Stimulated activated CD8-positive, alpha-beta memory T cell treated with anti-CD3 and anti-CD28 coated beads, Interleukin-2, amount 100 ng/mL, for 48 hours (primary cell): ENCODE measurements around the gene SOX5.
"Not testable (repeated sequence)": the region's sequence is repeated elsewhere in the genome, so short reads cannot be mapped to it uniquely, and the experiment has no call there.

ENCODE experiments used
- DNase-seq, 2 donors: peaks; one replicate each; pipeline ENCODE4 v3.0.0-alpha.2; 2020; ENCODE audit warnings: low read depth in 2 of 2

SOX5 gene

DNA sequence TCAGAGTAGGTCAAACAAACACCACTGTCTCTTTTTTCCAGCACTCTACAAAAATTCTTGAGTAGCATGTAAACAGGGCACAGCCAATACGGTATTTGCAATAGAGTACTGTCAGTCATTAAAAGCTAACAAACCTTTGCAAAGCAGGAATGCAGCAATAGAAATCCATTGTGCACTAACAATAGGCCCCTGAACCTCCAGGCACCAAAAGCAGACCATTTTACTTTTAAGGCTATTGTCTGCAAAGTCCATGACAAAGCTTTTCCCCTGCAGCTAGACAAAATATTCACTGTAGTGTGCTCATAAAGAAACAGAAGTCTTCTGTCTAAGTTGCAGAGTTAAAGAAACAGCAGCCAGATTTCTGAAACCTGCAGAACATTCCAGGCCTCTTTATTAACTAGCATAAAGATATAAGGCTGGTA is 191.9 kb downstream of the SOX5 start:
- no peak for DNase-seq

DNA sequence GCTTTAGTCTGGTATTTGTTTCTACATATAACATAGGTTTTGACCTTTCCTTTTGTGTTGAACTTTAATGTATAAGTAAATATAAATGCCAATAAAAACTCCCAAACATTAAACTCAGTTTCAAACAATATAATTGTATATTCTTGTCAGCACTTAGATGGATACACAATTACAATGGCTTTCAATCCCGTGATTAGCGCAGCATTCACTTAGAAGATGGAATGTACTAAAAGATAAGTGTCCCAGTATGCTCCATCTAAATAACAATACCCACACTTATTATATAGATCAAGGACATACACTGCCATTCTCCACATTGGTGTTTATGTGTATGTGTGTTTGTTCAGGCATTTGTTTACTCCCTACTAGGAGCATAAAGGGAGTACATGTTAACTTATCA is 193.1 kb downstream of the SOX5 start:
- no peak for DNase-seq

DNA sequence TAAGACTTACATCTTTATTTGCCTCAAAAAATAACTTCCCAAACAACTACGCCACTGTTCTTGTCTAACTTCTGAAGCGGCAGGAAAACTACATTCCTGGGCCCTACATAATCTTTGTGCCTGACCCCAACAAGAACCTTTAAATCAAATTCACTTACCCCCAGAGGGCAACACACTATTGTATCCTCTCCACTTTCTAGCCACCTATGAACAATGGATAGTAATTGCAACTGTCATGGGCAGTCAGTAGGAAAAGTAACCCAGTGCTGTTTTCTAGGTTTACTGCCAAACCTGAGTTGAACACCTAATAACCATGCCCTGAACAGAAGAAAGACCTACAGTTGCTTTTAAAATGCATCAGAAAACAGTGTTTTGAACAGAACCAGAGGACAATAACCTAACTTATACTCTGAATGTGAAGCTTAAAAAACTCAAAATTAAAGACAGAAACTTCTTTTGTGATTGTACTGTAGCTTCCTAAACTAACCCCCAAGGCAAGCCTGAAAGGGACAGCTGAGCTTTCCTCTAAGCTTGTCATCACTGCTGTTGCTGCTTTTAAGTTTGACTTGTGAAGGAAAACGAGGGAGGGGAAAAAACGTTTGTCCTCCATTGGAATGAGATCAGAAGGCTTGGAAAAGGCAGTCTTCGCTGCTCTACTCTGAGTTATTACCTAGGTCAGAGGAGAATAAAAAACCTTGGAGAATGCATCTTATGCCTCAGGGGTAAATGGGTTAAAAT is 195.7 kb downstream of the SOX5 start:
- DNase-seq: no peak

DNA sequence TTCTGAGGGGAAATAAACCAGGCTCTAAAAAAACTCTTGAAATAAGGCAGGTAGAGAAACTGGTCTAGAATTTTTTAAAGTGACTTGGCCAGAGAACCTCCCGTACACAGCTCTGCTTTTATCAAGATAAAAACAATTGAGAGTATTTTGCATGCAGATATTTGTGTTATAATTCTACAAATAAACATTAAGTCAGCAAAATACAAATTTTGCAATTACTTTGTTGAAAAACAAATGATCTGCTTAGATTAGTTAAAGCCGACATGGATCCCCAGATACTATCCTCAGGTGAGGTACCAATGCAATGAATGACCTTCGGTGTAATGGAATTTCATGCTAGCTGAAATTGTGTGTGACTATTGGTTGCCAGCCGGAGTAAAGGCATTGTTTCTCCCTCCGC is 197.2 kb downstream of the SOX5 start:
- no peak for DNase-seq

DNA sequence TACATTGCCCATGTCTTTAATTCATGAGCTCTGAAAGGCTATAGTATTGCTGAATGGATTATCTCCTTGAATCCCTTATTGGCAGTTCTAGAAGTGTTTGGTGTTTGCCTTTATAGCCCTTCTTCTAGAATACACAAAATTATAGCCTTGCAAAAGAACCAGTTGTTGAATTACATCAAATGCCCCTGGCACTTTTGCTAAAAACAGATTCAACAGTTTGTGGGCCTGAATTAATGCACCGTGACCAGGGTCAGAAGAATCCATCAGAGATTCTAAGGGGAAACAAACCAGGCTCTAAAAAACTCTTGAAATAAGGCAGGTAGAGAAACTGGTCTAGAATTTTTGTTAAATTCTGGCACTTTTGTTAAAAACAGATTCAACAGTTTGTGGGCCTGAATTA is 197.8 kb downstream of the SOX5 start:
- DNase-seq: no peak

DNA sequence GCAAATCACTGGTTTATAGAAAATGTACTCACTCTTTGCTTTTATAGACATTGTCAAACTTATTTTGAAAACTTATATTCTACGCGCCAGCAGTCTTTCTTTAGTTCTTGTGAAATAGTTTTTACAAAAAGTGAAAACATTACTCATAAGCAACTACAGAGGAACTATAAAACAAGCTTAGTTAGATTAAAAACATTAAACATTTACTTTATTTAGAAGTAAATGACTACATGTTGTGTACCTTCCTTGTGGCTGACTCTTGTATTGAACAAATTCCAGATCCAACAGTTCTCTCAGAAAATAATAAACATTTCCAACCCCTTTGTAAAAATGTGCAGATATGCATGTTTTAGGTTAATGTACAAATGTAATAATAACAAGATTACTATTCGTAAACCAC is 198.5 kb downstream of the SOX5 start:
- DNase-seq: no peak

DNA sequence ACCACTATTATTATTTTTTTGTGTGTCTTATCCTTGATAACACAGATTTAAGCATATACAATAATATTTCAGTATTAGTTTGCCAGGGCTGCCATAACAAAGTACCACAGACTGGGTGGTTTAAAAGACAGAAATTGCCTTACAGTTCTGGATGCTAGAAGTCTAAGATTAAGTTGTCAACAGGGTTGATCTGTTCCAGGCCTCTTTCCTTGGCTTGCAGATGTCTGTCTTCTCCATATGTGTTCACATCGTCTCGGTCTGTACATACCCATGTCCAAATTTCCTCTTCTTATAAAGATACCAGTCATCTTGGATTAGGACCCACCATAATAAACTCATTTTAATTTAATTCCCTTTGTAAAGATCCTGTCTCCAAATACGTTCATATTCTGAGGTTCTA is 204.8 kb downstream of the SOX5 start:
- no peak for DNase-seq

DNA sequence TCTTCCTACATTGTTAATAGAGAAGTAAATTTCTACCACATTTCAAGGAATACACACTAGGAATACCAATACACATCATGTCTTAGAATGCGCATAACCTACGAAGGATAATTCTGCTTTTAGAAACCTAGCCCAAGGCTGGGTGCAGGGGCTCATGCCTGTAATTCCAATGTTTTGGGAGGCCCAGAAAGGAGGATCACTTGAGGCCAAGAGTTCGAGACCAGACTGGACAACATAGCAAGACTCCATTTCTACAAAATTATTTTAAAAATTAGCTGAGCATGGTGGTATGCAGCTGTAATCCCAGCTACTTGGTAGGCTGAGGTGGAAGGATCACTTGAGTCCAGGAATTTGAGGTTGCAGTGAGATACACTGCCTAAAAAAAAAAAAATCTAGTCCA is 206.9 kb downstream of the SOX5 start:
- no peak for DNase-seq

DNA sequence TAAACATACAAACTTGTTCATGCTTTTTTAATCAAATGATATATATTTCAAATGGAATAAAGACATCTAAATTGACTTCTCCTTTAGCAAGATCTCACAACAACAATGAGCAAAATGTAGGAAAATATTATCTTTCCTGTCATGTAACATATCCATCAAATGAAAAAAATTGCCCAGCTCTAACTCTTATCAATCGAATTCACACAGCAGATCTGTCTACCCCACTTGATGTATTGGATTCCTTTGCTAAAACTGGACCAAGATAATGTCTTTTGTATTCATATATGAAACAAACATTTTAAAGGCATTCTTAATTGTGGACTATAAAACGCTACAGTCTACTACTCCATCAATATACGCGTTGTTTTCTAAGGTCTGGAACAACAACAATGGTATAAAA is 218.0 kb downstream of the SOX5 start:
- no peak for DNase-seq

DNA sequence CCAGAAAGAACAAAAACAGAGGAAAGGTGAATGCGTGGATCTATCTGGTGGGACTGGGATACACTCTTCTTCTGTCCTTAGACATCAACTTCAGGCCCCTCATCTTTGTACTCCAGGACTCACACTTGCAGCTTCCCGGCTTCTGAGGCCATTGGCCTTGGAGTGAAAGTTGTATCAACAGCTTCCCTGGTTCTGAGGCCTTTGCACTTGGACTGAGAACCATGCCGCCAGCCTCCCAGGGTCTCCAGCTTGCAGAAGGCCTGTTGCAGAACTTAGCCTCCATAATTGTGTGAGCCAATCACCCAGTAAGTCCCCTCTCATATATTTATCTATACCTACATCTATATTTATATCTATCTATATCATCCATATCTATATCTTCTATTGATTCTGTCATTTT is 218.4 kb downstream of the SOX5 start:
- DNase-seq: no peak

DNA sequence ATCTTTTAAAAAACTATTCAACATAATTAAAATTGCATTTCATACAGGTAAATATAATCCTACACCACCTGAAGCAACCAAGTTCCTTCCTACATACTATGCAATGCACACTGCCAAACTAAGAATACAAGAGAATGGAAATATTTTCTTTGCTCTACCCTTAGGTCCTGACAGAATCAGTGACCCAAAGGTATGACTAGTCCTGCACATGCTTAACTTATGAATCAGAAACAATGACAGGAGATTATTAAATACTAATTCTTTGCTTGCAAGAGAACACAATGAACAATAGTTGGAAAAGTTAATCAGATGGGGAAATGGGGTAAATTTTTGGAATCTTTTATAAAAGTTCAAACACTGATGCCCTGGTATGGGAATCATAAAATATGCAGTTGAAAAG is 220.1 kb downstream of the SOX5 start:
- DNase-seq: no peak

DNA sequence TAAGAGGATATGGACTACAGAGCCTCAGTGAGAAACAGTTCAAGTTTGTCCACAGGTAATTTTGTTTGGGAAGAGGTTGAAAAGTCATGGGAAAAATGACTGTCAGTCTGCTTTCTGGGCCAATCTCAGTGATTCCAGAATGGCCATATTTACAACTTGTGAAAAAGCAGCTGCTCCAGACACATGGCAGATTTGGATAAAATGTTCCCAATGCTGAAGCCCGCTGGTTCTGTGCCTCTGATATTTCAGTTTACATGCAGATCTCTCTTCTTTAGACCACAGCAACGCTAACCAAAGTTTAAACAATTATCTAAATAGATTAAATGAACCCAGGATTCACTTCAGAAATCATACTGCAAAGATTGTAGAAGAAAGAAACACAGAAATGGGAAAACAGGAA is 222.8 kb downstream of the SOX5 start:
- DNase-seq: no peak

DNA sequence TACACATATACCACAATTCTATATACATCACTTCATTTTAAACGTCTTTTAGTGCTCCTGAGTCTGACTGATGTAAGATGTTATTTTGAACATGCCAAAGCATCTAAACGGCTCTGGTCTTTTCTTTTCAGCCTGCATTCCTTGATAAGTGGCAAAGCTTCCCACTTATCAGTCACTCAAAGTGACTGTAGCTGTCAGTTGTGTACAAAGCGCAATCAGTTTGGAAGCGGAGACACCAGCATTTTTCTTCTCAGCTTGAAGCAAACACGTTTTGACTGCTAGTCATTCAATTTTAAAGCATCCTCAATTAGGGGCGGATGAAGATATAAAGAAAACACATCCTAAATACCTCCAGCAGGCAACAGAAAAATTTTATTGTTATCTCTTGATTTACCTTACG is 226.8 kb downstream of the SOX5 start:
- DNase-seq: no peak

DNA sequence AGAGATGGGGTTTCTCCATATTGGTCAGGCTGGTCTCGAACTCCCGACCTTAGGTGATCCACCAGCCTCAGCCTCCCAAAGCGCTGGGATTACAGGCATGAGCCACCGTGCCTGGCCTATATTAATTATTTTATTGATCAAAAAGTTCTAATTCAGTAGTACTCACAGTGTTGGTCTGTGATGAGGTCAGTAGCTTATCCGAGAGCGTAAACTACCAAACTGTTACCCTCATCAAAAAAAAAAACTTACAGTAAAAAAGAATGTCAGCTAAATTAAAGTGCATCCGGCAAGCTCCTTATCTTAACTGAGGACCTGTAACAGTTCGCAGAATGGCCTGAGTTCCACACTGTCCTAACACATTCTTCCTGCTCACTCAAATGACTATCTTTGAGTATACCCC is 228.2 kb downstream of the SOX5 start:
- DNase-seq: no peak

DNA sequence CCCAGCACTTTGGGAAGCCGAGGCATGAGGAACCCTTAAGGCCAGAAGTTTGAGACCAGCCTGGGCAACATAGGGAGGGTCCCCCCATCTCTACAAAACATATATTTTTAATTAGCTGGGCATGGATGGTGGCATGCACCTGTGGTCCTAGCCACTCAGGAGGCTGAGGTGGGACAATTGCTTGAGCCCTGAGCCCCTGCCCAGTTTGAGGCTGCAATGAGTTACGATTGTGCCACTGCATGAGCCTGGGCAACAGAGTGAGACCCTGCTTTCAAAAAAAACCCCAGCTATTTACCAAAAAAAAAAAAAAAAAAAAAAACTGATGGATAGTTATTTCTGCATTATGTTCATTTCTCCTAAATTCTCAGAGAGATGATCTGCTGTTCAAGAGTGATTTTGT is 230.0 kb downstream of the SOX5 start:
- DNase-seq: no peak

DNA sequence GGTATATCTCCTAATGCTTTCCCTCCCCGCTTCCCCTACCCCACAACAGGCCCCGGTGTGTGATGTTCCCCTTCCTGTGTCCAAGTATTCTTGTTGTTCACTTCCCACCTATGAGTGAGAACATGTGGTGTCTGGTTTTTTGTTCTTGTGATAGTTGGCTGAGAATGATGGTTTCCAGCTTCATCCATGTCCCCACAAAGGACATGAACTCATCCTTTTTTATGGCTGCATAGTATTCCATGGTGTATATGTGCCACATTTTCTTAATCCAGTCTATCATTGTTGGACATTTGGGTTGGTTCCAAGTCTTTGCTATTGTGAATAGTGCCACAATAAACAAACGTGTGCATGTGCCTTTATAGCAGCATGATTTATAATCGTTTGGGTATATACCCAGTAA is 239.1 kb downstream of the SOX5 start:
- not testable (repeated sequence) for DNase-seq

DNA sequence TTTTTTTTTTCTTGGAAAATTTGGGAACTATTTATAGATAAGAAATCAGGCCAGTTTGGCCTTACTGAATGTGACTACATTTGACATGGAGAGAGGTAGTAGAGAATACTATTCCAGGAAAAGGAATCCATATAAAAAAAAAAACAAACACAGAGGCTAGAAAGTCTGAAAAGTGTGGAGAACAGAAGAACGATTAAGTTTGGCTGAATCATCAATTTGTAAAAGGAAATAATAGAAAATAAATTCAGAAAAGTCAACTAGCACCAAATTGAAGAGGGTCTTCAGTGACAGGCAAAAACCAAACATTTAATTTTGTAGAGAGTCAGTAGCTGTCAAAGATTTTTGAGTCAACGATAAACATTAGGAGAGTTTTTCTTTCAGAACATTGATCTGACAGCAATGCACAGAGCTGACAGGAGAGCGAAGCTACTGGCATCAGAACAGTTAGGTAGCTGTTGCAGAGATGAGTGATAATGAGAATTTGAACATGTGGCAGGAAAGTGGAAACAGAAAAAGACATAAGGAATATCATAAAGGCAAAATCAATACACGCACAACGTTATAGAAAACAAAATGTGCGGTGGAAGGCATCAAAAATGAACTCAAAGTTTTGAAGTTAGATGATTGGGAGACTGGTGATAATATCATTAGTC is 241.2 kb downstream of the SOX5 start:
- no peak for DNase-seq

DNA sequence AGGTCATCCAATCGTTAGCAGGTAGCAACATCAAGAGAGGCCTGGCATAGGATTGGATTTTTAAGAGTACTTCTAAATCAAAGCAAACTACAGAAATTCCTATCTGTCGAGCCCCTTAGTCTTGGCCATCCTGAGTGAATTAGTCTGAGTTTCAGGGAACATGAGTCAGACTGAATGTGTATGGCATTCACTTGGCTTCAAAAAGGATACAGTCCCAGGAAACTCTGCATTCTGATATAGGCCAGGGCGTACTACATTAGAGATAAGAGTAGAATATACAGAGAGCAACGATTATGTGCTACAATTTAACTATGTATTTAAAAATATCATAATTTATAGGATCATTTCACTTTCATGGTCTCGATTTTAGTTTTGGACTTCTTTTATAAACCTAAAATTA is 242.2 kb downstream of the SOX5 start:
- no peak for DNase-seq

DNA sequence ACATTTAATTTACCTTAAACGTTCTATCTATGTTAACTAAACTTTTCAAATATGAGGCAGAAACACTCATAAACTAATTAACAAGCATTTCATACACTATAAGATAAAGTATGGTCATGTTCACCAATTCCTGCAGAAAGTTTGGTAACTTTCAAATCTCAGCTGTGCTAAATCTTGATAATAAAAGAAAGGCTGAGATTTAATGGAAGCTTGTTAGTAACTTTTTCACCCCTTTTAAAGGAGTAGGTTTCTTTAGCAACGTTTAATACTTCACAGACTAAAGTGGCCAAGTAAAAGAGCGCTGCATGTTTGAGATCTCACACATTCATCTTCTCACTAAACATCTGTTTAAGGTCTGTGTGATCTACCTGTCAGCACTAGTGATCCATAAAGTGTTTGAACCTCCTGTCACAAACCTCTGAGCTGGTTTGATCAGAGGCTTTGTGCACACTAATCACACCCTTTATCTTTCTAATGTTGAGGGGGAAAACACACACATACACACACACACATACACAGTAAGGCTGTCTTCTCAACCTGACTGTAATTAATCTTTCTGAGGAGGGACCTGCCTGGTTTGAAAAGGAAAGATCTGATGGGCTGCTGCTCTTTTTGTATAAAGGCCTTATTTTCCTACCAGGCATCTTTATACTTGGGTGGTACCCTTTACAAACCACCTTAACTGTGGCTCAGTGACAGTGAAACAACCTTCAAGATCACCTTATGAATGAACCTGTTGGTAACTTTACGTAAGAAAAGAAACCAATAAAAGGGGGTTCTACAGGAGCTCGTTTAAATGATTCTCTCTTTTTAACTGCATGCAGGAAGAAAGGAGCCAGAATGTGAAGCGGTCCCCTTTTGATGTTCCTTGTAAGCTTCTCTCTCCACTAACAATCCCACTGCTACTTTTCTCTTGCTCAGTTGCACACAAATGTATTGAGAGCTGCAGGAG is 244.2 kb downstream of the SOX5 start:
- no peak for DNase-seq

DNA sequence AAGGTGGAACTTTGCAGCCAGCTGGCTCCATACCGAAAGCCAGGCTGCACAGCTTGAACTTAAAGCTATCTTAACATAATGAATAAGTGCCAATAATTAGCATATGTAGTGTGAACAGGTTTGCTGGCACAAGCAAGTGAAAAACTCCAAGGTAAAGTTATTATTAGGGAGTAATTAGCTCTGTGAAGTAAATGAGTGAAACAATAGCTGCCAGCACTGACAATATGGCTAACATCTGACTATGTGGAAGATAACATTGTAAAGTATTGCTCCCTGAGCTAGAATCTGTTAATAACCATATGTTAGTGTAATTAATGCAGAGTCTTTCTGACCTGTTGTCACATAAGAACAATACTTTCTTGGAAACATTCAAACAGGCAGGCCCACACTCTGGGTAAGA is 246.4 kb downstream of the SOX5 start:
- DNase-seq: no peak

DNA sequence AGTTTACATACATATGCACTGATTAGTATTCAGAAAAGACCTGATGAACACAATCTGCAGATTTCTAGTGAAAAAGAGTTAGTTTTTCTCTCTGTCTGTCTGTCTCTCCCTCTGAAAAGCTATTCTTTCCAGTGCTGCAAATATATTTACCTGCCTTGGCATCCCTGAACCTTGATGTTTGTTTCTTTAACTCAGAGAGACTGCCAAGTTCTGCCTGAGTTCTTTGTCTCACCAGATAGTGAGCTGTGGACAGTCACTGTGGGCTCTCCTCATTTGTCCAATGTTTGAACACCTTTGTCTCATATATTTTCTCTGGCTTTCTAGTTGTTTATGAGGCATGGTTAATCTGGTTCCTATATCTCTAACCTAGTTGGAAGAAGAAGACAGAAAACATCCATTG is 250.4 kb downstream of the SOX5 start:
- DNase-seq: no peak

DNA sequence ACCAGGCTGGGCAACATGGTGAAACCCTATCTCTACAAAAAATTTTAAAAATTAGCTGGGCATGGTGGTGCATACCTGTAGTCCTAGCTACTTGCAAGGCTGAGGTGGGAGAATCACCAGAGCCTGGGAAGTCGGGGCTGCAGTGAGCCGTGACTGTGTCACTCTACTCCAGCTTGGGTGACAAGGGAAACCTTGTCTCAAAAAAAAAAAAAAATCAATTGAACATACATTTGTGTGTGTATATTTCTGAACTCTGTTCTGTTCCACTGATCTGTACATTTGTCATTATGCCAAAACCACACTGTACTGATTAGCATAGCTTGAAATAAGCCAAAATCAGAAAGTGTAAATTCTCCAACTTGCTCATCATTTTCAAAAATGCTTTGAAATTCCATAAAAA is 254.6 kb downstream of the SOX5 start:
- DNase-seq: no peak

DNA sequence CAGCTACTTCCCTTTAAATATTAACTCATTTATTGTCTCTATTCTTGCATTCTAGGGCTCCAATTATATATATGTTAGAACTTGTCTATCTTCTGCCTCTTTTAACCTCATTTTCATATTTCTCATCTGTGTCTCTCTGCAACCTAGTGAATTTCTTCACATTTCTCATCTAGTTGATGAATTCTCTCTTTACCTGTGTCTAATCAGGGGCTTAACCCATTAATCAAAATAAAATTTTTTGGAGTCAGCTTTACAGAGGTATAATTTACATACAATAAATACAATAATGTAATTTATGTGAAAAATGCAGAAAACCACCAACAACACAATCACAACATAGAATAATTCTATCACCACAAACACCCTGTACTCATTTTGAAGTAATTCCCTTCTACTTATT is 255.2 kb downstream of the SOX5 start:
- no peak for DNase-seq
